UCSD-AML1 (cell line): ENCODE data around the gene CST5.
"Not testable (repeated sequence)": the region's sequence is repeated elsewhere in the genome, so short reads cannot be mapped to it uniquely, and the experiment has no call there.

Source experiments
- DNase-seq: peaks from one replicate; lab custom pipeline; 2025; ENCODE audit not compliant: unreplicated experiment; lab: John Stamatoyannopoulos, UW

CST5 gene

GRCh38 chr20:23890867-23891266 lies 11.3 kb upstream of the CST5 start:
- not testable (repeated sequence) for DNase-seq

- peak; percentile 55 for DNase-seq
Observed at GRCh38 chr20:23889775-23890187, 10.2 kb upstream of the CST5 start.

- DNase-seq, result no peak
Observed at GRCh38 chr20:23887856-23888255, 8.3 kb upstream of the CST5 start.

GRCh38 chr20:23884771-23885162 lies 5.2 kb upstream of the CST5 start:
- no peak for DNase-seq

GRCh38 chr20:23884136-23884770 lies 4.7 kb upstream of the CST5 start:
- no peak for DNase-seq

- no peak for DNase-seq
Observed at GRCh38 chr20:23881371-23881770, 1.8 kb upstream of the CST5 start.

GRCh38 chr20:23880417-23880816 lies 869 bp upstream of the CST5 start:
- DNase-seq, result no peak

GRCh38 chr20:23879811-23880374 lies 345 bp upstream of the CST5 start:
- no peak for DNase-seq

- no peak for DNase-seq
Observed at GRCh38 chr20:23878787-23879186, 761 bp downstream of the CST5 start.

- not testable (repeated sequence) for DNase-seq
Observed at GRCh38 chr20:23878016-23878542, 1.5 kb downstream of the CST5 start.

- no peak for DNase-seq
Observed at GRCh38 chr20:23877524-23877923, 2.0 kb downstream of the CST5 start.

GRCh38 chr20:23875606-23876237 lies 3.8 kb downstream of the CST5 start:
- DNase-seq, result no peak

GRCh38 chr20:23874747-23875146 lies 4.8 kb downstream of the CST5 start:
- no peak for DNase-seq

- DNase-seq, result no peak
Observed at GRCh38 chr20:23873370-23874015, 6.1 kb downstream of the CST5 start.

GRCh38 chr20:23872065-23872464 lies 7.5 kb downstream of the CST5 start:
- DNase-seq, result no peak

- DNase-seq, result no peak
Observed at GRCh38 chr20:23870461-23870860, 9.1 kb downstream of the CST5 start.

GRCh38 chr20:23869520-23869919 lies 10.0 kb downstream of the CST5 start:
- DNase-seq, result no peak

GRCh38 chr20:23868321-23868720 lies 11.2 kb downstream of the CST5 start:
- DNase-seq, result no peak

- DNase-seq, result no peak
Observed at GRCh38 chr20:23867152-23867776, 12.3 kb downstream of the CST5 start.

GRCh38 chr20:23860771-23861170 lies 18.8 kb downstream of the CST5 start:
- not testable (repeated sequence) for DNase-seq

- no peak for DNase-seq
Observed at GRCh38 chr20:23857962-23858595, 21.5 kb downstream of the CST5 start.
